ENCODE data around the gene GRAMD4. TPM values are rescaled to one million over a fixed set of nuclear protein-coding genes. Genes with fewer than 3 reads are reported as not detected.

Gene GRAMD4
- total and polyA plus RNA-seq, 10 of the 15 experiments (the other 5 are each of a cell fraction or from before 2014, with no cell fraction given), result 0.21 to 45.5 (median 10.6) TPM

DNA sequence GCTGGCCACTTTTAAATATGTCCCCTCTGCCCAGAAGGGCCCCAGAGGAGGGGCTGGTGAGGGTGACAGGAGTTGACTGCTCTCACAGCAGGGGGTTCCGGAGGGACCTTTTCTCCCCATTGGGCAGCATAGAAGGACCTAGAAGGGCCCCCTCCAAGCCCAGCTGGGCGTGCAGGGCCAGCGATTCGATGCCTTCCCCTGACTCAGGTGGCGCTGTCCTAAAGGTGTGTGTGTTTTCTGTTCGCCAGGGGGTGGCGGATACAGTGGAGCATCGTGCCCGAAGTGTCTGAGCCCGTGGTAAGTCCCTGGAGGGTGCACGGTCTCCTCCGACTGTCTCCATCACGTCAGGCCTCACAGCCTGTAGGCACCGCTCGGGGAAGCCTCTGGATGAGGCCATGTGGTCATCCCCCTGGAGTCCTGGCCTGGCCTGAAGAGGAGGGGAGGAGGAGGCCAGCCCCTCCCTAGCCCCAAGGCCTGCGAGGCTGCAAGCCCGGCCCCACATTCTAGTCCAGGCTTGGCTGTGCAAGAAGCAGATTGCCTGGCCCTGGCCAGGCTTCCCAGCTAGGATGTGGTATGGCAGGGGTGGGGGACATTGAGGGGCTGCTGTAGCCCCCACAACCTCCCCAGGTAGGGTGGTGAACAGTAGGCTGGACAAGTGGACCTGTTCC, 46.5 kb downstream of the GRAMD4 start:
- Histone ChIP-seq H3K79me2 (ENCODE audit: control insufficient read depth, insufficient read depth, low read length) (no peaks in the 10 kb centered on the region), H2AFZ (ENCODE audit: control insufficient read depth, low read depth, low read length) (no peak overlapping the region), H3K27me3 (replicated peaks in 1 of 2; ENCODE audit: control insufficient read depth in 2 of 2, insufficient read depth in 2 of 2, low read length in 1 of 2) (no peaks in the 10 kb centered on the region), H3K9me3 (replicated peaks; ENCODE audit: control insufficient read depth, insufficient read depth, low read length) (no peaks in the 10 kb centered on the region), H4K20me1 (ENCODE audit: control insufficient read depth, insufficient read depth) (no peaks in the 10 kb centered on the region), H3K4me2 (ENCODE audit: control insufficient read depth, insufficient read depth) (no peak overlapping the region), H3K4me3 (no peak overlapping the region), H3K4me1 (ENCODE audit: control insufficient read depth, insufficient read depth, low read length) (no peaks in the 10 kb centered on the region), H3K27ac (ENCODE audit: control insufficient read depth, insufficient read depth) (no peak overlapping the region), H3K9ac (ENCODE audit: control insufficient read depth, insufficient read depth, low read length) (no peak overlapping the region), H3K36me3 (ENCODE audit: control insufficient read depth in 2 of 2, insufficient read depth in 2 of 2, low read length in 1 of 2) (peaks cover 0 to 37% of the 10 kb centered on the region in 2 experiments; a peak in 3 of 4 replicates)
- in situ Hi-C loops (cut with MboI), result no loop called here
- no peak for DNase-seq (ENCODE audit: low read depth, low spot score)
- ATAC-seq, result no peak
- FAIRE-seq, result no peak
- SMC1A ChIA-PET (ENCODE audit: uncharacterized antibody, unreplicated experiment), result no interaction called here
- WGBS (ENCODE audit: insufficient coverage, insufficient replicate concordance, low lambda C conversion rate, missing lambda C conversion rate), result 73% methylated on average over 17 of the region's 17 CpGs
- POLR2A ChIA-PET, result no interaction called here
- RAD21 ChIA-PET (ENCODE audit: unreplicated experiment), result no interaction called here
- BruUV-seq (replicated peaks), result no TSS peak
- CTCF ChIA-PET, result no interaction called here
- TF ChIP-seq KDM1A (IDR thresholded peaks at IDR 0.05; ENCODE audit: borderline replicate concordance), result no peak
- no peak for TF ChIP-seq MYB (IDR thresholded peaks at IDR 0.05; ENCODE audit: borderline replicate concordance, low read depth, low read length)
- no peak for TF ChIP-seq PKNOX1 (IDR thresholded peaks at IDR 0.05)
- no peak for TF ChIP-seq ELK1 (IDR thresholded peaks at IDR 0.05; ENCODE audit: low read depth, low read length)
- no peak for TF ChIP-seq IKZF1 (conservative IDR thresholded peaks at IDR 0.05)
- TF ChIP-seq, protein P1, sequence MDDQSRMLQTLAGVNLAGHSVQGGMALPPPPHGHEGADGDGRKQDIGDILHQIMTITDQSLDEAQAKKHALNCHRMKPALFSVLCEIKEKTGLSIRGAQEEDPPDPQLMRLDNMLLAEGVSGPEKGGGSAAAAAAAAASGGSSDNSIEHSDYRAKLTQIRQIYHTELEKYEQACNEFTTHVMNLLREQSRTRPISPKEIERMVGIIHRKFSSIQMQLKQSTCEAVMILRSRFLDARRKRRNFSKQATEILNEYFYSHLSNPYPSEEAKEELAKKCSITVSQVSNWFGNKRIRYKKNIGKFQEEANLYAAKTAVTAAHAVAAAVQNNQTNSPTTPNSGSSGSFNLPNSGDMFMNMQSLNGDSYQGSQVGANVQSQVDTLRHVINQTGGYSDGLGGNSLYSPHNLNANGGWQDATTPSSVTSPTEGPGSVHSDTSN (IDR thresholded peaks at IDR 0.05; ENCODE audit: insufficient replicate concordance, low read depth, low read length), result no peak
- no peak for TF ChIP-seq KLF5 (IDR thresholded peaks at IDR 0.05; ENCODE audit: partially characterized antibody)
- intact Hi-C loops (cut with micrococcal nuclease; ENCODE audit: unreplicated experiment), result no loop called here
